NCI-H1048 (cell line): Measurements from ENCODE around the gene TNNC2.
A peak's percentile ranks its signal among the peaks of the same experiment; 100 is the strongest.
"Not testable (repeated sequence)": the region's sequence is repeated elsewhere in the genome, so short reads cannot be mapped to it uniquely, and the experiment has no call there.

Source experiments
- DNase-seq: peaks from one replicate; lab custom pipeline; 2025; lab: John Stamatoyannopoulos, UW

Gene TNNC2

DNA sequence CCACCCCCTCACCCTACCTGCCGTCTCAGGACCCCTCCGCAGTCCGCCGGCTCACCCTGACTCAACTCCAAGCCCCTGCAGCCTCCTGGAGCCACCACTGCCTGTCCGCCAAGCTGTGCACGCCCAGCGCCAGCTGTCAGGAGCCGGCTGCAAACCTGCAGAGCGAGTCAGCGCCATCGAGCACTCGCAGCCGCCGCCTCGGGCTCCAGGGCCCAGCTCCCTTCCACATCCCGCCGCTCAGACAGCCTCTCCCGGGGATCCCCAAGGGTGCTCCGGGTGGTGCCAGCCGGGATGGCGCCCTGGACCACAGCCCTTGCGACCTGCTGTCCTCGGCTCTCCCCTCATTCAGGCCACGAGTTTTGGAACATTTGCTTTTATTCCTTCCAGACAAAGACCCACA is 4.3 kb downstream of the TNNC2 start:
- DNase-seq, result no peak

GRCh38 chr20:45821947-45822346 is 5.2 kb downstream of the TNNC2 start:
- DNase-seq, result no peak

DNA sequence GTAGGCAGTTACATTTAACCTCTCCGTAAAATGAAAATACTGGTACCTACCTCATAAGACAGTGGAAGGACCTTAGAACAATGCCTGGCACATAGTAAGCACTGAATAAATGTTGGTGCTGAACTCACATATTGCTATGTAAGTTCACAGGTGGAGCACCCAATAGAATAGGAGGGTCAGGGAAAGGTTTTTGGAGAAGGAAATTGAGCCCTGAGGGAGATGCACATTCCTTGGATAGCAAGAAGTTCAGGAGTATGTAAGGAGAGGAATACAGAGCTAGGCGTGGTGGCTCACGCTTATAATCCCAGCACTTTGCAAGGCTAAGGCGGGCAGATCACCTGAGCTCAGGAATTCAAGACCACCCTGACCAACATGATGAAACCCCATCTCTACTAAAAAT is 7.6 kb downstream of the TNNC2 start:
- no peak for DNase-seq

- no peak for DNase-seq
Observed at GRCh38 chr20:45818239-45818638, 8.9 kb downstream of the TNNC2 start.

DNA sequence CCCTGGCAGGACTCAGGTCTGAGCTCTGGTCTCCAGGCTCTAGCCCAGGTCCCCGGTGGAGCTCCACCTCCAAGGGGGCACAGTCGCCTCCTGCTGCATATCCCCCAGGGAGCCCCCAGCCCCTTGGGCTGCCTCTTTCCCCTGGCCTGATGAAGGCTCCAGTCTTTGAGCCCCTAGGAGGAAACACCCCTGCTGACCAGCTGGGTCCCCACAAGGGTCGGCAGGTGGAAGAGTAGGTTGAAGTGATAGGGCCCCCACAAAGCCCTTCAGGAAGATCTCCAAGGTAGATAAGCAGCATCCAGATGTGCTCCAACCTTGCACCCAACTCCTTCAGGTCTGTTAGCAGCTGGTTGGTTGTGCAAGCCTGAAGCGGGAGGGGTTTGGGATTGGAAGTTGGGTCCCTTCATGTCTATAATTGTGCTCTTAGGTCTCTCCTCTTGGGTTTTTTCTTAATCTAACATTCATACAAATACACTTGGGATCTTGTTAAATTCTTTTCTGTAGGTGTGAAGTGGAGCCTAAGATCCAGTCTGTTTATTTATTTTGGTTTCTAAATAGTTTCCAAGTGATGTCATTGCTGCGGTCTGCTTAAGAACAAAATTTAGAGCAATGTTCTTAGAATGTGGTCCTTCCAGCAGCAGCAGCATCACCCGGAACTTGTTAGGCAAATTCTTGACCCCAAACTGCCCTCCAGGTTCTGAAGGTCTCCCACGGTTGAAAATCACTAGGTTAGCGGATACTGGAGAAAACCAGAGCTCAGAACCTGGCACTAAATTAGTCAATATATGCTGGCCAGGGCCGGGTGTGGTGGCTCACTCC is 9.5 kb downstream of the TNNC2 start:
- DNase-seq, result no peak

DNA sequence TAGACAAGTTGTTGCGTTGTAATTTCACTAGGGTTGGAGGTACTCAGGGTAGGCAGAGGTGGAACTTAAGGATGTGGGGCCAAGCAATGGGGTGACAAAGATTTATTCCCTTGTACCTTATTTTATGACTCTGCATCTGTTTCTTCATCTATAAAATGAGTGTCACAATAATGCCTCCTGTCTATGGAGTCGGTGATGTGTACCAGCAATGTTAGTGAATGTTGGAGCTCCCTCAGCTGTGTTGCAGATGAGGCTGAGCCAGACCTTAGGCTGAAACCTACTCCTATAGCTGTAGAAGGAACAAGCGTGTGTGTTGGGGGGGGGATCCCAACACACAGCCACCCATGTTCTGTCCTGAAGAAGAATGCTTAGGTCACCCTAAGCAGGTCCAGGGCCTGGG is 10.2 kb downstream of the TNNC2 start:
- no peak for DNase-seq

- DNase-seq, result no peak
Observed at GRCh38 chr20:45814314-45814713, 12.8 kb downstream of the TNNC2 start.

GRCh38 chr20:45813489-45813888 is 13.6 kb downstream of the TNNC2 start:
- DNase-seq, result no peak

DNA sequence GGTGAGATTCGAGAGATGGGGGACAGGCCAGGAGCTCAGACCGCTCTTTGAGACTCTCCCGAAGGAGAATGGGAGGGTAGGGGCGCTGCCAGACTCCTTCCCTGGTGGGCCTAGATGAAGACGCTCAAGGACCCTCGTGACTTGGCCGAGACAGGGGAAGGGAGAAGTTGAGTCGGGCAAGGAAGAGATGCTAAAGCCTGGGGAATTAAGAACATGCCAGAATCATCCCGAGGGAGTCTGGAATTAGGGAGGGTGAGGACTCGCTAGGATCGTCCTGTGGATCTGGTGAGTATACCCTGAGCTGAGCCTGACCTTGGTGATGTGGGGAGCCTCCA is 14.1 kb downstream of the TNNC2 start:
- no peak for DNase-seq

- peak; percentile 98 for DNase-seq
Observed at GRCh38 chr20:45812157-45813005, 14.7 kb downstream of the TNNC2 start, which contains the start of gene UBE2C. Gene UBE2C, plus strand, starts transcription at chr20:45812644. Its CDS starts 52 bp downstream, at chr20:45812696.

DNA sequence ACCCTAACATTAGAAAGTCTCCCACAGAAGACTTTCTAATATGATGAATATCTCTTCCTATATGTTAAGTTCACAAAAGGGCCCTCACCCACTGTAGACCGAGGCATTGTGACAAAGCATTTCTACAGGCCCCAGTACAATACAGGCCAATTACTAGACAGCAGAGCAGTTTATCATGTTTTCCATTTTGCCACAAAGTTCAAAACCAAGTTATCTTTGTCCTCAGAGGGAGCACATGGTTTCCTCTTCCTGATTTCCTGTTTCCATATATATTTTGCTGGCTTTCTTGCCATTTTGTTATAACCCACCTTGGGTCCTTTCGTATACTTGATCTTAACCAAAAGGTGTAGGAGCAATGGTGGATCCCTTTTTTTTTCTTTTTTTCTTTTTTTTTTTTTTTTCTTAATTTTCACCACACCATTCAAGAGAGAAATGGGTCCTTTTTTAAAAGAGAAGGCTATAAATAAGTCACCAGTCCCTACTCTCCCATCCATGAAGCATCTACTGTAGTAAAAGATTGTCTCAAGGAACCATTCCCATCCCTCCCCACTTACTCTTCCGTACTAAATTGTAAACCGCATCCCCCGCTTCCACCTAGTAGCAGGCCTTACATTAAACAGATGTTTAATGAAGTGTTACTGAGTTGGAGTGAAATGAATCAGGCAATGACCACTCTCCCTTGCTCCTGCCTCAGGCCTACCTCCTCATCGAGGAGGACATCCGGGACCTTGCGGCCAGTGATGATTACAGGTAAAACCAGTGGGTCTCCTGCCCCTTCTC is 16.7 kb downstream of the TNNC2 start:
- no peak for DNase-seq

- DNase-seq, result no peak
Observed at GRCh38 chr20:45801851-45802250, 25.3 kb downstream of the TNNC2 start.

DNA sequence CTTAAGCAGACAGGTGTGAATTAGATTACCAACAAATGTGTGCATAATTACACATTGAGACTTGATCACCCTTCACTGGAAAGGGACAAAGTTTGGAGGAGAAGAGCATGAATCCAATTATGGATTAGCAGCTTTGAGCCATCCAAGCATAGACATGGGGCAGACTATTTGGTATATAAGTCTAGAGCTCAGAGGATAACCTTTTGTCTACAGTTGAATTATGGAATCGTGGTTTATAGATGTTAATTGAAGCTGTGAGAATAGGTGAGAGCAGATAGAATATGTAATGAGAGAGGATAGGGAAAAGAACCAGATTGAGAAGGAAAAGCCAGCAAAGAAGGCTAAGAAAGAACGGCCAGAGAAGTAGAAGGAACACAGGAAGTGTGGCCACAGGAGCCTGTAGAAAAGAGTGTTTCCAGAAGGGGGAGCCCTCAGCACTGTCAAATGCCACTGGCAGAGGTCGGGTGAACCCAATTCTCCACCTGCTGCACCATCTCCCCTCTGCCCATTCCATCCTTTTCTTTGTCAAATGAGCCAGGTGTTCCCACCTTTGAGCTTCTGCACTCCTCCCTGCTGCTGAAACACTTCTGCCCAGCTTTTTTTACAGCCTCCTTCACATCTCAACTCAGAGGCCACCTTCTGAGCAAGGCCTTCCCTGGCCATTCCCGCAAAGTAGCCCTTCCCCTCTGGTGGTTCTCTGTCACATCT is 28.0 kb downstream of the TNNC2 start:
- no peak for DNase-seq

DNA sequence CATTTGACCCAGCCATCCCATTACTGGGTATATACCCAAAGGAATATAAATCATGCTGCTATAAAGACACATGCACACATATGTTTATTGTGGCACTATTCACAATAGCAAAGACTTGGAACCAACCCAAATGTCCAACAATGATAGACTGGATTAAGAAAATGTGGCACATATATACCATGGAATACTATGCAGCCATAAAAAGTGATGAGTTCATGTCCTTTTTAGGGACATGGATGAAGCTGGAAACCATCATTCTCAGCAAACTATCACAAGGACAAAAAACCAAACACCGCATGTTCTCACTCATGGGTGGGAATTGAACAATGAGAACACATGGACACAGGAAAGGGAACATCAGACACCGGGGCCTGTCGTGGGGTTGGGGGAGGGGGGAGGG is 29.2 kb downstream of the TNNC2 start:
- DNase-seq, result not testable (repeated sequence)

DNA sequence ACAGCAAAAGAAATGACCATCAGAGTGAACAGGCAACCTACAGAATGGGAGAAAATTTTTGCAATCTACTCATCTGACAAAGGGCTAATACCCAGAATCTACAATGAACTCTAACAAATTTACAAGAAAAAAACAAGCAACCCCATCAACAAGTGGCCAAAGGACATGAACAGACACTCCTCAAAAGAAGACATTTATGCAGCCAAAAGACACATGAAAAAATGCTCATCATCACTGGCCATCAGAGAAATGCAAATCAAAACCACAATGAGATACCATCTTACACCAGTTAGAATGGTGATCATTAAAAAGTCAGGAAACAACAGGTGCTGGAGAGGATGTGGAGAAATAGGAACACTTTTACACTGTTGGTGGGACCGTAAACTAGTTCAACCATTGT is 29.6 kb downstream of the TNNC2 start:
- not testable (repeated sequence) for DNase-seq

DNA sequence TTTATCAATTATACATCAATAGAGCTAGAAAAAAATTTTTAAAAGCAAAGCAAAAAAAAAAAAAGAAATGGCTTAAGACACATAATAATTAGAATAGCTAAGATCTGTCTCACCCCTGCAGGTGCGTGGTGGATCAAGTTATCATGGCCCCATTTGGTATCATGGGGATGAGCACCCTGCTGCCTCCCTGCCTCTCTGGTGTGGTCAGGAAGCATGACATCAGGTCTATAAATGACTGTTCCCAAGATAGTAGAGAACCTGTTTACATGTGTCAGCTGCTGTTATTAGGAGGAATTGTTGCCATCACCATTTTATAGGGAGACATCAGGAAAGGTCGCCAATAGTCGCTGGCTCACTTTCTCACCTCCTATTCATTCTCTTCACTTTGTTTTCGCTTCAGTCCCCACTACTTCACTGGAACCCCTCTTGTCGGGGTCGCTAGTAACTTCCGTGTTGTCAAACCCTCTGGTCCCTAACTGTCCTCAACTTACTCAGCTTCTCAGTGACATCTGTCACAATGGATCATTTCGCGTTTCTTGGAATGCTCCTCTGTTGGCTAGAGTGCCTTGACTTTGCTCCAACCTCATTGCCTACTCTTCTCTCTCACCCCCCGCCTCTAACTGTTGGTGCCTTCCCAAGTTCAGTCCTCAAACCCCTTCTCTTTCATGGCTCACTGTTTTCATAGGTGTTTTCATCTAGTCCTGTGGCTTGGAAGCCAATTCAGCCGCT is 30.6 kb downstream of the TNNC2 start:
- no peak for DNase-seq

GRCh38 chr20:45792317-45793118 is 34.6 kb downstream of the TNNC2 start:
- DNase-seq, result no peak

- no peak for DNase-seq
Observed at GRCh38 chr20:45788351-45788750, 38.8 kb downstream of the TNNC2 start.

GRCh38 chr20:45783656-45784294 is 43.3 kb downstream of the TNNC2 start:
- DNase-seq, result no peak

DNA sequence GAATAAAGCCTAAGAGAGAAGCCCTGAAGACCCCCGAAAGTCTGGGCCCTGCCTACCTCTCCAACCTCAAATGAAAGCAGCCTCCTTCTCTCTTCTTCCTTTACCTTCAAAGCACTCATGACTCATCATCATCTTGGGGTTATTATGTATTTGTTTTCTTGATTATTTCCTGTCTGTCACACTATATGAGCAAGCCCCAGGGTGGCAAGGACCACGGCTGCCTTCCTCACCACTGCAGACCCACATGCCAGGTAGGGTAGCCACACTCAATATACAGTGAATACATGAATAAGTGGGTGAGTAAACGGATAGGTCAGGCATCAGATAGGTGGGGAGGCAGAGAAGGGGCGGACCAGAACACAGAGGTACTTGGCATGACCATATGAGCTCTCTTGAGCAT is 44.2 kb downstream of the TNNC2 start:
- no peak for DNase-seq
